ENCODE data around the gene HMCN1. TPM values are rescaled to one million over a fixed set of nuclear protein-coding genes. Genes with fewer than 3 reads are reported as not detected.

The HMCN1 gene
- total RNA-seq, 2 donors from 2014 or later, result 1.3 to 3.7 TPM

GRCh38 chr1:185921636-185922035 is 187.4 kb downstream of the HMCN1 start:
- intact Hi-C loops (cut with DNase I), result no loop called here
- Histone ChIP-seq H3K27ac (no peak overlapping the region), H3K4me1 (no peaks in the 10 kb centered on the region), H3K27me3 (no peaks in the 10 kb centered on the region), H3K9me3 (no peaks in the 10 kb centered on the region), H3K9ac (ENCODE audit: low read depth in 2 of 2, low read length in 2 of 2) (no peak overlapping the region), H3K36me3 (no peaks in the 10 kb centered on the region), H3K4me3 (no peak overlapping the region)
- no peak for DNase-seq
- no peak for TF ChIP-seq CTCF (IDR thresholded peaks at IDR 0.05)

- no peak for DNase-seq
- Histone ChIP-seq H3K9me3 (no peaks in the 10 kb centered on the region), H3K4me3 (no peak overlapping the region), H3K27ac (no peak overlapping the region), H3K4me1 (no peaks in the 10 kb centered on the region), H3K36me3 (no peaks in the 10 kb centered on the region), H3K27me3 (no peaks in the 10 kb centered on the region), H3K9ac (ENCODE audit: low read depth in 2 of 2, low read length in 2 of 2) (no peak overlapping the region)
- intact Hi-C loops (cut with DNase I), result no loop called here
- no peak for TF ChIP-seq CTCF (IDR thresholded peaks at IDR 0.05)
These were observed 192.4 kb downstream of the HMCN1 start for GRCh38 chr1:185926588-185926987.

GRCh38 chr1:185929776-185930175 is 195.6 kb downstream of the HMCN1 start:
- TF ChIP-seq CTCF (IDR thresholded peaks at IDR 0.05), result no peak
- DNase-seq, result no peak
- Histone ChIP-seq H3K9me3 (no peaks in the 10 kb centered on the region), H3K27me3 (no peaks in the 10 kb centered on the region), H3K9ac (ENCODE audit: low read depth in 2 of 2, low read length in 2 of 2) (no peak overlapping the region), H3K36me3 (no peaks in the 10 kb centered on the region), H3K4me1 (no peaks in the 10 kb centered on the region), H3K27ac (no peak overlapping the region), H3K4me3 (no peak overlapping the region)
- intact Hi-C loops (cut with DNase I), result no loop called here

GRCh38 chr1:185931438-185931837 is 197.2 kb downstream of the HMCN1 start:
- DNase-seq, result no peak
- Histone ChIP-seq H3K27ac (no peak overlapping the region), H3K4me1 (no peaks in the 10 kb centered on the region), H3K27me3 (no peaks in the 10 kb centered on the region), H3K9ac (ENCODE audit: low read depth in 2 of 2, low read length in 2 of 2) (no peak overlapping the region), H3K36me3 (no peaks in the 10 kb centered on the region), H3K9me3 (no peaks in the 10 kb centered on the region), H3K4me3 (no peak overlapping the region)
- no peak for TF ChIP-seq CTCF (IDR thresholded peaks at IDR 0.05)
- intact Hi-C loops (cut with DNase I), result no loop called here

- Histone ChIP-seq H3K27me3 (no peaks in the 10 kb centered on the region), H3K9ac (ENCODE audit: low read depth in 2 of 2, low read length in 2 of 2) (no peak overlapping the region), H3K4me1 (no peaks in the 10 kb centered on the region), H3K4me3 (no peak overlapping the region), H3K9me3 (no peaks in the 10 kb centered on the region), H3K36me3 (no peaks in the 10 kb centered on the region), H3K27ac (no peak overlapping the region)
- intact Hi-C loops (cut with DNase I), result no loop called here
- no peak for TF ChIP-seq CTCF (IDR thresholded peaks at IDR 0.05)
- DNase-seq, result no peak
These were observed 199.4 kb downstream of the HMCN1 start for GRCh38 chr1:185933580-185933979.

Data from colonic mucosa (tissue), 4 donors.